ENCODE data around the gene SFXN2.
"Not testable (repeated sequence)": the region's sequence is repeated elsewhere in the genome, so short reads cannot be mapped to it uniquely, and the experiment has no call there.

Gene SFXN2

DNA sequence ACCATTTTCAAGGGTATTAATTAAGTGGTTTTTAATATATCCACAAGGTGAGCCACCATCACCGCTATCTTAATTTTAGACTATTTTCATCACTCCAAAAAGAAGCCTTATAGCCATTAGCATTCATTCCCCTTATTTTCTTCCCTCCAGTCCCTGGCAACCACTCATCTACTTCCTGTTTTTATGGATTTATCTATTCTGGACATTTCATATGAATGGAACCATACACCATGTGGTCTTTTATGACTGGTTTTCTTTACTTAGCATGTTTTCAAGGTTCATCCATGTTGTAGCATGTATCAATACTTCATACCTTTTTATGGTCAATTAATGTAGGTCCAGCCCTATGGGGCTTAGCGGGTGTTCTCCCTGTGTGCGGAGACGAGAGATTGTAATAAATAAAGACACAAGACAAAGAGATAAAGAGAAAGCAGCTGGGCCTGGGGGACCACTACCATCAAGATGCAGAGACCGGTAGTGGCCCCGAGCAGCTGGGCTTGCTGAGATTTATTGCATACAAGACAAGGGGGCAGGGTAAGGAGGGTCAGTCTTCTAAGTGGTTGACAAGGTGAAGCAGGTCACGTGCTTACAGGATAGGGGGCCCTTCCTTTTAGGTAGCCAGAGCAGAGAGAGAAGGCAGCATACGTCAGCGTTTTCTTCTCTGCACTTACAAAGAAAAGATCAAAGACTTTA lies 44.0 kb downstream of the SFXN2 start:
- peaks cover 66% of the 10 kb centered on the region for H3K4me1 Mint-ChIP-seq
- peak; percentile 56 for DNase-seq
- H3K27ac Mint-ChIP-seq = peak overlapping the region; percentile 98
- H3K36me3 Mint-ChIP-seq (ENCODE audit: low read depth) = no peaks in the 10 kb centered on the region
- H3K9me3 Mint-ChIP-seq = no peaks in the 10 kb centered on the region
- peaks cover 8% of the 10 kb centered on the region for H3K27me3 Mint-ChIP-seq (ENCODE audit: low read depth, poor library complexity)
- TF ChIP-seq, protein P1, sequence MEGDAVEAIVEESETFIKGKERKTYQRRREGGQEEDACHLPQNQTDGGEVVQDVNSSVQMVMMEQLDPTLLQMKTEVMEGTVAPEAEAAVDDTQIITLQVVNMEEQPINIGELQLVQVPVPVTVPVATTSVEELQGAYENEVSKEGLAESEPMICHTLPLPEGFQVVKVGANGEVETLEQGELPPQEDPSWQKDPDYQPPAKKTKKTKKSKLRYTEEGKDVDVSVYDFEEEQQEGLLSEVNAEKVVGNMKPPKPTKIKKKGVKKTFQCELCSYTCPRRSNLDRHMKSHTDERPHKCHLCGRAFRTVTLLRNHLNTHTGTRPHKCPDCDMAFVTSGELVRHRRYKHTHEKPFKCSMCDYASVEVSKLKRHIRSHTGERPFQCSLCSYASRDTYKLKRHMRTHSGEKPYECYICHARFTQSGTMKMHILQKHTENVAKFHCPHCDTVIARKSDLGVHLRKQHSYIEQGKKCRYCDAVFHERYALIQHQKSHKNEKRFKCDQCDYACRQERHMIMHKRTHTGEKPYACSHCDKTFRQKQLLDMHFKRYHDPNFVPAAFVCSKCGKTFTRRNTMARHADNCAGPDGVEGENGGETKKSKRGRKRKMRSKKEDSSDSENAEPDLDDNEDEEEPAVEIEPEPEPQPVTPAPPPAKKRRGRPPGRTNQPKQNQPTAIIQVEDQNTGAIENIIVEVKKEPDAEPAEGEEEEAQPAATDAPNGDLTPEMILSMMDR (IDR thresholded peaks at IDR 0.05) = no peak
- peak overlapping the region; percentile 75 for H3K4me3 Mint-ChIP-seq

DNA sequence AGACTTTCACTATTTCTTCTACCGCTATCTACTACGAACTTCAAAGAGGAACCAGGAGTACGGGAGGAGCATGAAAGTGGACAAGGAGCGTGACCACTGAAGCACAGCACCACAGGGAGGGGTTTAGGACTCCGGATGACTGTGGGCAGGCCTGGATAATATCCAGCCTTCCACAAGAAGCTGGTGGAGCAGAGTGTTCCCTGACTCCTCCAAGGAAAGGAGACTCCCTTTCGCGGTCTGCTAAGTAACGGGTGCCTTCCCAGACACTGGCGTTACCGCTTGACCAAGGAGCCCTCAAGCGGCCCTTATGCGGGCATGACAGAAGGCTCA lies 44.5 kb downstream of the SFXN2 start:
- H3K9me3 Mint-ChIP-seq; H3K36me3 Mint-ChIP-seq (ENCODE audit: low read depth); H3K27me3 Mint-ChIP-seq (ENCODE audit: low read depth, poor library complexity): not testable (repeated sequence)
- Mint-ChIP-seq H3K27ac (peak overlapping the region; percentile 98), H3K4me1 (peaks cover 62% of the 10 kb centered on the region), H3K4me3 (peak overlapping the region; percentile 75)
- peak; percentile 29 for DNase-seq

DNA sequence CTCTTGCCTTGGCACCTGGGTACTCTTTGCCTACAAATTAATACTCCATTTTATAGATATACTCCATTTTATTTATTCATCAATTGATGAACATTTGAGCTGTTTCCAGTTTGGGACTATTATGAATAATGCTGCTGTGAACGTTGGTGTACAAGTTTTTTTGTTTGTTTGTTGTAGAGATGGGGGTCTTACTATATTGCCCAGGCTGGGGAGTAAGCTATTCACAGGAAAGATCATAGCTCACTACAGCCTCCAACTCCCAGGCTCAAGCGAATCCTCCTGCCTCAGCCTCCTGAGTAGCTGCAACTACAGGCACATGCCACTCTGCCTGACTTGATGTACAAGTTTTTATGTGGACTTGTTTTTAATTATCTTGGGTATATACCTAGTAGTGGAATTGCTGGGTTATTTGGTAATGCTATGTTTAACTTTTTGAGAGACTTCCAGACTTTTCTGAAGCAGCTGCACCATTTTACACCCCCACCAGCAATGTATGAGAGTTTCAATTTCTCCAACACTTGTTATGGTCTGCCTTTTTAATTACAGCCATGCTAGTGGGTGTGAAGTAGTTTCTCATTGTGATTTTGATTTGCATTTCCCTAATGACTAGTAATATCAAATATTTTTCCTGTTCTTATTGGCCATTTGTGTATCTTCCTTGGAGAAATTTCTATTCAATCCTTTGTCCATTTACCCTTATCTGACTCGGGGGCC lies 45.2 kb downstream of the SFXN2 start:
- Mint-ChIP-seq H3K4me1 (peaks cover 64% of the 10 kb centered on the region), H3K27ac (peak overlapping the region; percentile 87)

DNA sequence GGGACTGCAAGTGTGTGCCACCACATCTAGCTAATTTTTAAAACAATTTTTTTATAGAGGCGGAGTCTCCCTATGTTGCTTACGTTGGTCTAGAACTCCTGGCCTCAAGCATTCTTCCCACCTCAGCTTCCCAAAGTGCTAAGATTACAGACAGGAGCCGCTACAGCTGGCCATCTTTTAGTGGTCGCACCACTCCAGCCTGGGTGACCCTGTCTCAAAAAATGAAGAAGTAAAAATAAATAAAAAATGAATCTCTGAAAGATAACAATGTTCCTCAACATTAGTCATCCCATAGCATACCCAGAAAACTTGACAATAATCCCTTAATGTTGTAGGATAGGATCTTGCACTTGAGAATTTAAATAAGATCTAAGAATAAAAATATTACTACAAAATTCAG lies 47.5 kb downstream of the SFXN2 start:
- Mint-ChIP-seq H3K27me3 (ENCODE audit: low read depth, poor library complexity) (peaks cover 5% of the 10 kb centered on the region), H3K27ac (no peak overlapping the region)

More for the DNA sequence above, 45.2 kb downstream of the SFXN2 start:
- Mint-ChIP-seq H3K4me3 (peak overlapping the region; percentile 23), H3K27me3 (ENCODE audit: low read depth, poor library complexity) (peaks cover 5% of the 10 kb centered on the region), H3K36me3 (ENCODE audit: low read depth) (peaks cover 5% of the 10 kb centered on the region), H3K9me3 (no peaks in the 10 kb centered on the region)
- TF ChIP-seq, protein P1 (IDR thresholded peaks at IDR 0.05) = no peak
- DNase-seq = no peak

DNA sequence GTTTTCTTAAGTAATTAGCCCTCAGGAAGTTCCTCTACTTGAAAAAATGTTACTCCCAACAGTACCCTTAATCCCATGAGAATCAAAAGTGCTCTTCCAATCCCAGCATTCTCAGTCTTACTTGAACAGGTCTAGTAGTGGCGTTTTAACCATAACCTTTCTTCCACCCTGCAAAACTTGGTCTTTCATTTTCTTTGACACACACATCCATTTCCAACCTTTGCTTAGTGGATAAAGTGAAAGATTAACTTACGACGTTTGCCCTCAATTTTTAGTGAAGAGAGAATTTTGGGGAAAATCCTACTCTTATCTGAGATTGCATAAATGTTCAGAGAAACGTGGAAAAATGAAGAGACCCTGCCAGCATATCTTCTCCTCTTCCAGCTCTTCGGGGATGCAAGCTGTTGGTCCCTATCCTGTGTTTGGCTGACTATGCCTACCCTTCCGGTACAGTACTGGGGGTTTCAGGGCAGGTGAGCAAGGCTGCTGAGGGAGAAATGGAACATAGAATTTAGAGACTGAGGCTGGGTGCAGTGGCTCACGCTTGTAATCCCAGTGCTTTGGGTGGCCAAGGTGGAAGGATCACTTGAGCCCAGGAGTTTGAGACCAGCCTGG lies 48.1 kb downstream of the SFXN2 start:
- no peaks in the 10 kb centered on the region for H3K9me3 Mint-ChIP-seq
- peak overlapping the region; percentile 87 for H3K27ac Mint-ChIP-seq
- no peak for DNase-seq
- H3K36me3 Mint-ChIP-seq (ENCODE audit: low read depth) = peaks cover 19% of the 10 kb centered on the region
- H3K4me3 Mint-ChIP-seq = peak overlapping the region; percentile 50
- H3K27me3 Mint-ChIP-seq (ENCODE audit: low read depth, poor library complexity) = peaks cover 5% of the 10 kb centered on the region
- TF ChIP-seq, protein P1 (IDR thresholded peaks at IDR 0.05) = no peak
- peaks cover 75% of the 10 kb centered on the region for H3K4me1 Mint-ChIP-seq

More for the DNA sequence above, 47.5 kb downstream of the SFXN2 start:
- Mint-ChIP-seq H3K4me3 (no peak overlapping the region), H3K9me3 (no peaks in the 10 kb centered on the region), H3K36me3 (ENCODE audit: low read depth) (peaks cover 18% of the 10 kb centered on the region), H3K4me1 (peaks cover 75% of the 10 kb centered on the region)
- no peak for DNase-seq
- TF ChIP-seq, protein P1 (IDR thresholded peaks at IDR 0.05) = no peak

DNA sequence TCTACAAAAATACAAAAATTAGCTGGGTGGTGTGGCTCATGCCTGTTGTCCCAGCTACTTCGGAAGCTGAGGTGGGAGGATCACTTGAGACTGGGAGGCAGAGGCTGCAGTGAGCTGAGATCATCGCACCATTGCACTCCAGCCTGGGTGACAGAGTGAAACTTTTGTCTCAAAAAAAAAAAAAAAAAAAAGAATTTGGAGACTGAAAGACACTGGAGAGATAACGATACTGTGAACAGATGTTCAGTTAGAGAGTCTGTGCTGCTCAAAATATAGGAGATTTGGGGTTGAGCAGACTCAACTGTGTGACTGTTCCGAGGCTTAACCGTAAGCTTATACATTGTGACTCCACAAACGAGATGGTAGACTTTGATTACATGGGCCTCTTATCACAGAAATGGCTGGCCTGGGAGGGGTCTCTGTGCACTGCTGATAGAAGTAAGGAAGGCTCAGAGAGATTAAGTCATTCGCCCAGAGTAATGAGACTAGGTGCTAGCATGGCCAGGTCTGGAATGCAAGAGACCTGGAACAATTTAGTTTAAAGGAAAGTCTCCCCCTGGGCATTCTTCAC lies 48.7 kb downstream of the SFXN2 start:
- peaks cover 19% of the 10 kb centered on the region for H3K36me3 Mint-ChIP-seq (ENCODE audit: low read depth)
- H3K4me1 Mint-ChIP-seq = peaks cover 78% of the 10 kb centered on the region
- H3K27ac Mint-ChIP-seq = peak overlapping the region; percentile 87
- no peak for DNase-seq
- no peaks in the 10 kb centered on the region for H3K9me3 Mint-ChIP-seq
- peak overlapping the region; percentile 50 for H3K4me3 Mint-ChIP-seq
- peaks cover 5% of the 10 kb centered on the region for H3K27me3 Mint-ChIP-seq (ENCODE audit: low read depth, poor library complexity)
- TF ChIP-seq, protein P1 (IDR thresholded peaks at IDR 0.05) = no peak
